GM18505 (cell line): ENCODE results near the gene FAHD2A.
"Not testable (repeated sequence)": the region's sequence is repeated elsewhere in the genome, so short reads cannot be mapped to it uniquely, and the experiment has no call there.

Source experiments
- ATAC-seq: cut with Tn5 transposase; IDR thresholded peaks from one replicate; pipeline ENCODE4 v1.9.1; 2021; ENCODE audit not compliant: unreplicated experiment
- POLR2A ChIP-seq: IDR thresholded peaks from 4 replicates; pipeline ENCODE4 v1.6.1; 2011; ENCODE audit warnings: borderline replicate concordance; ENCODE audit not compliant: insufficient read depth, insufficient read length; ENCODE audit errors: extremely low read depth

FAHD2A gene

GRCh38 chr2:95390272-95390880 is 12.1 kb upstream of the FAHD2A start:
- ATAC-seq = no peak
- no peak for TF ChIP-seq POLR2A

- no peak for TF ChIP-seq POLR2A
- ATAC-seq = no peak
These were observed 11.6 kb upstream of the FAHD2A start for GRCh38 chr2:95390881-95391321.

- no peak for TF ChIP-seq POLR2A
- no peak for ATAC-seq
These were observed 10.7 kb upstream of the FAHD2A start for GRCh38 chr2:95391641-95392310.

GRCh38 chr2:95392320-95392719 is 10.2 kb upstream of the FAHD2A start:
- no peak for ATAC-seq
- no peak for TF ChIP-seq POLR2A

- no peak for TF ChIP-seq POLR2A
- no peak for ATAC-seq
These were observed 9.6 kb upstream of the FAHD2A start for GRCh38 chr2:95392730-95393455.

- no peak for ATAC-seq
- no peak for TF ChIP-seq POLR2A
These were observed 8.6 kb upstream of the FAHD2A start for GRCh38 chr2:95393901-95394300.

GRCh38 chr2:95399061-95399460 is 3.4 kb upstream of the FAHD2A start:
- no peak for ATAC-seq
- no peak for TF ChIP-seq POLR2A

GRCh38 chr2:95401480-95401879 is 1.0 kb upstream of the FAHD2A start:
- no peak for ATAC-seq
- TF ChIP-seq POLR2A = no peak

GRCh38 chr2:95402004-95402369 is 521 bp upstream of the FAHD2A start:
- ATAC-seq = peak; percentile 20

- ATAC-seq = not testable (repeated sequence)
These were observed 755 bp downstream of the FAHD2A start for GRCh38 chr2:95403204-95403721.

GRCh38 chr2:95403824-95404223 is 1.3 kb downstream of the FAHD2A start:
- ATAC-seq = not testable (repeated sequence)

- not testable (repeated sequence) for ATAC-seq
These were observed 2.2 kb downstream of the FAHD2A start for GRCh38 chr2:95404676-95405075.

GRCh38 chr2:95411239-95411638 is 8.7 kb downstream of the FAHD2A start:
- not testable (repeated sequence) for ATAC-seq

GRCh38 chr2:95414015-95414594 is 11.6 kb downstream of the FAHD2A start:
- ATAC-seq = not testable (repeated sequence)

GRCh38 chr2:95415138-95415537 is 12.6 kb downstream of the FAHD2A start:
- ATAC-seq = not testable (repeated sequence)

GRCh38 chr2:95415561-95415960 is 13.1 kb downstream of the FAHD2A start:
- not testable (repeated sequence) for ATAC-seq

GRCh38 chr2:95427196-95427867 is 24.8 kb downstream of the FAHD2A start:
- ATAC-seq = not testable (repeated sequence)

GRCh38 chr2:95429748-95430467 is 27.4 kb downstream of the FAHD2A start:
- ATAC-seq = not testable (repeated sequence)
